ENCODE data around the gene DEK. TPM values are rescaled to one million over a fixed set of nuclear protein-coding genes. Genes with fewer than 3 reads are reported as not detected.
A peak's percentile ranks its signal among the peaks of the same experiment; 100 is the strongest.
"Not testable (repeated sequence)": the region's sequence is repeated elsewhere in the genome, so short reads cannot be mapped to it uniquely, and the experiment has no call there.

Gene DEK
- total RNA-seq, 2 experiments from 2014 or later: 223 to 241 TPM

DNA sequence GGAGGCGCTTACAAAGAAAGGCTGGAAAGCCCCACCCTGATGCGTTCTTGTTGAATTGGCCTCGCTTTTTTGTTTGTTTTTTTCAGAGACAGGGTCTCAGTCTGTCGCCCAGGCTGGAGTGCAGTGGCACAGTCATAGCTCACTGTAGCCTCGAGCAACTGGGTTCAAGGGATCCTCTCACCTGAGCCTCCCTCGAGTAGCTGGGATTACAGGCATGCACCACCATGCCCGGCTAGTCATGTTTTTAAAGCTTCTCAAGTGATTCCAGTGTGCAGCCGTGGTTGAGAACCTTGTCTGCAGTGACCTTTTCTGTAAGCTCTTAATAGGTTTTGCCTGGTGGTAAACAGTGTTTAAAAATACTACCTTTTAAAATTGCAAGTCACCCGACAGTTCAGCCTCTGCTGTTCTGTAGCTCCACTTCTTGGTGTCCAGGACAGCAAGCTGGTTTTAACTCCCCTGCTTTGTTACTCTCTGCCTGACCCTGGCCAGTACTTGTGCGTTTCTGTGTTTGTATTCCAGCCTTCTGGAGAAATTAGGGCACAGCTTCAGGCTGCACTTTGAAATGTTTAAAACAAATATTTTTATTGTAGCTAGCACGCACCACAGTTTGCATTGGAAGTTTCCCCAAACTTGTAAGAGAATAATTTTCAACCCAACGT, 54.7 kb downstream of the DEK start:
- no peaks in the 10 kb centered on the region for H3K27me3 Mint-ChIP-seq
- H3K36me3 Mint-ChIP-seq: peaks cover 14% of the 10 kb centered on the region
- H3K27ac Mint-ChIP-seq: no peak overlapping the region
- no peak overlapping the region for H3K4me3 Mint-ChIP-seq
- DNase-seq: no peak
- H3K4me1 Mint-ChIP-seq: peaks cover 9% of the 10 kb centered on the region
- H3K9me3 Mint-ChIP-seq: no peaks in the 10 kb centered on the region

DNA sequence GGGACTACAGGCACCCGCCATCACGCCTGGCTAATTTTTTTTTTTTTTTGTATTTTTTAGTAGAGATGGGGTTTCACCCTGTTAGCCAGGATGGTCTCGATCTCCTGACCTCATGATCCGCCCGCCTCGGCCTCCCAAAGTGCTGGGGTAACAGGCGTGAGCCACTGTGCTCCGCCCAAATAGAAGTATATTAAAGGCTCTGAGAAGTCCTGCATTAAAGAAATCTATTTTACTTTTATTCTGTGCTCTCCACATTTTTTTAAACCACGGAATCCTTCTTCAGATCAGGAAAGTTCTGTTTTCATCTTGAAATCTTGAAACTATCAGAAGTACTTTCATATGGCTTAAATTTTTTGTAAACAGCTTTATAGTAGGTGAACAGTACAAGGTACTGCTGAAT, 55.6 kb downstream of the DEK start:
- H3K27me3 Mint-ChIP-seq, H3K4me1 Mint-ChIP-seq, H3K9me3 Mint-ChIP-seq, DNase-seq, H3K27ac Mint-ChIP-seq, H3K4me3 Mint-ChIP-seq: not testable (repeated sequence)
- H3K36me3 Mint-ChIP-seq: peaks cover 14% of the 10 kb centered on the region

DNA sequence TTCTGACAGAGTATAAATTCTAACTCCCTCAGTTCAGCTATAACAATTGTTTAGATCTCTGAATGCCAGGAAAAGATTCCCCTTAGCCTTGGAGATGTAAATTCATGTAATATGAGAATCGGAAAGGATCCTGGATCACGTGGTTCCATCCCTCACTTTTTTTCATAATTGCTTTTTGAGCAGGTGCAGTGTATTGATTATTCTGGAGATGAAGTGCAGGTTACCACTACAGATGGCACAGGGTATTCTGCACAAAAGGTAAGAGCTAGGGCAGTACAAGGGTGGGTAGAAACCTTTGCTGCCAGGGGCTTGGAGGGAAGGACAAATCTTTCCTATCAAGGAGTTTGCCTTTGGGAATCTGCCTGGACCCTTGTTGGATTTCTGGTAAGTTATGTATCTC, 56.4 kb downstream of the DEK start:
- Mint-ChIP-seq H3K4me3 (no peak overlapping the region), H3K9me3 (no peaks in the 10 kb centered on the region), H3K27ac (no peak overlapping the region), H3K36me3 (peaks cover 12% of the 10 kb centered on the region), H3K4me1 (peaks cover 5% of the 10 kb centered on the region), H3K27me3 (no peaks in the 10 kb centered on the region)
- DNase-seq: no peak

DNA sequence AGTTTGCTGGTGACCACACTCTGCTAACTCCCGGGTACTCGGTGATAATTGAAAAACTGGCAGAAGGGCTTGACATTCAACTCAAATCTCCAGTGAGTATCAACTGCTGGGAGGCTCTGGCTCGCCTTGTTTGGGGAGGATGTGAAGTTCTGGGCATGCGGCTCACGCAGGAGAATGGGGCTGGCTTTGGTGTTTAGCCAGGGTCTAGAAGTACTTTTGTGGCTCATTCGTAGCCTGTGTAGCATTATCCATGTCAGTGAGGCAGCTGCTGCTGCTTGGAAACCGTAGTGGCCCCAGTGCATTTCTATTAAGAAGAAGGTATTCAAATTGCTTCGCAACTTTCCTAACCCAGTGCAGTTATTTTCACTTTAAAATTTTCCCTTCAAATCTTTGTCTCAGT, 56.9 kb downstream of the DEK start:
- Mint-ChIP-seq H3K27me3 (no peaks in the 10 kb centered on the region), H3K27ac (no peak overlapping the region), H3K4me3 (no peak overlapping the region), H3K9me3 (no peaks in the 10 kb centered on the region), H3K36me3 (peaks cover 12% of the 10 kb centered on the region), H3K4me1 (peaks cover 5% of the 10 kb centered on the region)
- no peak for DNase-seq

DNA sequence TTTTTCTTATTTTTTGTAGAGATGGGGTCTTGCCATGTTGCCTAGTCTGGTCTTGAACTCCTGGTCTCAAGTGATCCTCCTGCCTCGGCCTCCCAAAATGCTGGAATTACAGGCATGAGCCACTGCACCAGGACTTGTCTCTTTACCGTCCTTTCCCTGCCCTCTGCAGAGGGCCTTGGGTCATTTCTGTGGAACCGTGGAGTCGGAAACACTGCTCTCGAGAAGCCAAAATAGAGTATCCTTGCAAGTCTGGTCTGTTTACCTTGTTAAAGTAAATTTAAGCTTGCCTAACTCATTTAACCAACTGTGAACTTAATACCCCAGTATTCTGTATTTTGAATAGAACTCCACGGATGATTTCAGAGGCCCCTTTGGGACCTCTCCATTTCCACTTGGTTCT, 57.7 kb downstream of the DEK start:
- H3K27me3 Mint-ChIP-seq: no peaks in the 10 kb centered on the region
- H3K36me3 Mint-ChIP-seq: peaks cover 12% of the 10 kb centered on the region
- H3K4me3 Mint-ChIP-seq: no peak overlapping the region
- no peaks in the 10 kb centered on the region for H3K9me3 Mint-ChIP-seq
- H3K4me1 Mint-ChIP-seq: peaks cover 5% of the 10 kb centered on the region
- H3K27ac Mint-ChIP-seq: no peak overlapping the region
- DNase-seq: no peak

DNA sequence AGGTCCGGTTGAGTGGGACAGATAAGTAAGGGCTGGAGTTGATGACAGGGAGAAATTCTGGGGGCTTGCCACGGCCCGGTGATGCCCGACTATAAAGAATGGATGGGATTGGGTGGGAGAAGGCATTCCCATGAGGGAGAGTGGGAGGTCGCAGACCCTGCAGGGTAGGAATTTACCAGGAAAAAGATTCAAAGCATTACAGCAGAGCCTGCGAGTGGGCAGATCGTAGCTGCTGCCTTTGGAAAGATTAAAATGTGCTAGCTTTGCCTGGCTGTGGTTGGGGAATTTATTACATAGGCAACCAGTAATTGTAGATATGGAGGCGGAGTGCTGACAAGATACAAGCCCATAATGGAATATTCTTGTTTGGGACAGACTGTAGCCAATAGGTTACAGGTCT, 59.6 kb downstream of the DEK start:
- Mint-ChIP-seq H3K9me3 (no peaks in the 10 kb centered on the region), H3K4me3 (no peak overlapping the region), H3K4me1 (no peaks in the 10 kb centered on the region), H3K36me3 (peaks cover 12% of the 10 kb centered on the region), H3K27ac (no peak overlapping the region), H3K27me3 (no peaks in the 10 kb centered on the region)
- no peak for DNase-seq

DNA sequence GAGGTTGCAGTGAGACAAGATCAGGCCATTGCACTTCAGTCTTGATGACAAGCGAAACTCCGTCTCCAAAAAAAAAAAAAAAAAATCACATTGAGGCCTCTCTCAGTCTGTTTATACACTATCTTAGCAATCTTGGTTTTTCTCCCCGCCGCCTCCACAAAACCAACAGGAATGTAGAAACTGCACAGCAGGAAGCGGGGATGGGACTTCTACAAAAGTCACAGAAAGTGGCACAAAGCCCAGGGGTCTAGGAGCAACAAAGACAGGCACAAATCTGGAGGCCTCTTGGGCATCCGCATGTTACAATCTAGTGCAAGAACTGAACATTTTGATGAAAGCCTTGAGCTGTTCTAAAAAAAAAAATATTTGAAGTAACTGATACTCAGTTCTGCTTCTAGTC, 60.5 kb downstream of the DEK start:
- Mint-ChIP-seq H3K36me3 (peaks cover 11% of the 10 kb centered on the region), H3K4me1 (no peaks in the 10 kb centered on the region), H3K27ac (no peak overlapping the region), H3K9me3 (no peaks in the 10 kb centered on the region), H3K27me3 (no peaks in the 10 kb centered on the region), H3K4me3 (no peak overlapping the region)
- no peak for DNase-seq

DNA sequence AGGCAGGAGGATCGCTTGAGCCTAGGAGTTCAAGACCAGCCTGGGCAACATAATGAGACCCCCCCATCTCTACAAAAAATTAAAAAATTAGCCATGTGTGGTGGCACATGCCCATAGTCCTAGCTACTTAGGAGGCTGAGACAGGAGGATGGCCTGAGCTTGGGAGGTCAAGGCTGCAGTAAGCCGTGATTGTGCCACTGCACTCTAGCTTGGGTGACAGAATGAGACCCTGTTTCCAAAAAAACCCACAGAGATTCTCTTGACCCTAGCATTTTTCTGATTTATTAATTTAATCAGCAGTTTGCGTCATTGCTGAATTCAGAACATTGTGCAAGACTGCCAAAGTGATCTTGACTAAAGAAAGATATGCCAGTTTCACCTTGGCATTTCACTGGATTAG, 72.3 kb downstream of the DEK start:
- Mint-ChIP-seq H3K27ac (no peak overlapping the region), H3K9me3 (no peaks in the 10 kb centered on the region), H3K4me1 (no peaks in the 10 kb centered on the region), H3K4me3 (no peak overlapping the region), H3K27me3 (no peaks in the 10 kb centered on the region), H3K36me3 (peaks cover 17% of the 10 kb centered on the region)
- no peak for DNase-seq

DNA sequence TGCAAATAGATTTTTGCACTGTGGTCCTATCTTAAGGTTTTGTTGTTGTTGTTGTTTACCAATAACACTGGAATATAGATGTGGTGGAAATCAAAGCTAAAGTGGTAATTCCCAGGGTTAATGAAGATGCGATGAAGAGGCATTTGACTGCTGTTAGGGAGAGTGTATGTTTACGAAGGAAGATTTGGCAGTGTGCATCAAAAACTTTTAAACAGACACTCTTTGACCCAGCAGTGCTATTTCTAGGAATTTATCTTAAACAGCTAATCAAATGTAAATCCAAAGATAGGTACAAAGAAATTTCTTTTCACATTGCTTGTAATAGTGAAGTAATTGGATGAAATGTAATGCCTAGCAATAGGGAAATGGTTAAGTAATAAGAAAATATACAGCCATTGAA, 75.1 kb downstream of the DEK start:
- no peak overlapping the region for H3K4me3 Mint-ChIP-seq
- H3K27ac Mint-ChIP-seq: no peak overlapping the region
- H3K4me1 Mint-ChIP-seq: no peaks in the 10 kb centered on the region
- DNase-seq: no peak
- no peaks in the 10 kb centered on the region for H3K27me3 Mint-ChIP-seq
- peaks cover 16% of the 10 kb centered on the region for H3K36me3 Mint-ChIP-seq
- no peaks in the 10 kb centered on the region for H3K9me3 Mint-ChIP-seq

DNA sequence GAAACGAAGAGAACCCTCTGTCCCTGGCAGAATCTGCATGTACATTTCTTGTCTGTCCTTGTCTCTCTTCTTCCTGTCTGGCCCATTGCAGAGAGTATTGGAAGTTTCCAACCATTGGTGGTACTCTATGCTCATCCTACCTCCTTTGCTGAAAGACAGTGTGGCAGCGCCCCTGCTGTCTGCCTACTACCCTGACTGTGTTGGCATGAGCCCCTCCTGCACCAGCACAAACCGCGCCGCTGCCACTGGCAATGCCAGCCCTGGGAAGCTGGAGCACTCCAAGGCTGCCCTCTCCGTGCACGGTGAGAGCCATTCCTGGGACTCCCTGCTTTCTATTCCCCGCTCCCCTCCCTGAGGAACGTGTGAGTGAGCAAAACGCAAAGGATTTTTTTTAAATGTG, 76.6 kb downstream of the DEK start:
- Mint-ChIP-seq H3K36me3 (peaks cover 18% of the 10 kb centered on the region), H3K4me3 (no peak overlapping the region), H3K4me1 (no peaks in the 10 kb centered on the region), H3K27me3 (no peaks in the 10 kb centered on the region), H3K9me3 (no peaks in the 10 kb centered on the region), H3K27ac (peak overlapping the region; percentile 29)
- no peak for DNase-seq

DNA sequence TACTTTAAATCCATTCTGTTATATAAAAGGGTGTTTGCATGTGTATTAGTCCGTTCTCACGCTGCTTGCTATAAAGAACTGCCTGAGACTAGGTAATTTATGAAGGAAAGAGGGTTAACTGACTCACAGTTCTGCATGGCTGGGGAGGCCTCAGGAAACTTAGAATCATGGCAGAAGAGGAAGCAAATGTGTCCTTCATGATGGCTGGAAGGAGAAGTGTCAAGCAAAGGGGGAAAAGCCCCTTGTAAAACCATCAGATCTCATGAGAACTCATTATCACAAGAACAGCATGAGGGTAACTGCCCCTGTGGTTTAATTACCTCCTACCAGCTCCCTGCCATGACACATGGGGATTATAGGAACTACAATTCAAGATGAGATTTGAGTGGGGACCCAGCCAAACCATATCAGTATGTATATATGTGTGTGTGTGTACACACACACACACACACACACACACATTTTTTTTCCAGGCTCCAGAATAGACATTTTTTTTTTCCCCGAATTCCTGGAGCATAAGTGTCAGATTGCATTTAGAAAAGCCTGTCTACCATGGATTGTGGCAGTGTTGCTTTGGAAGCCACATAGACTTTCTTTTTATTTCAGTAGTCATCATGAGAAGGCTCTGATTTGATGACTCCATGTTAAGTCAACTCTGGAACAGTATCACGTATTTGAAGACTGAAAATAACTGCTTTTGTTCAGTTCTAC, 77.6 kb downstream of the DEK start:
- Mint-ChIP-seq H3K36me3 (peaks cover 17% of the 10 kb centered on the region), H3K9me3 (no peaks in the 10 kb centered on the region), H3K27ac (no peak overlapping the region), H3K4me3 (no peak overlapping the region), H3K4me1 (no peaks in the 10 kb centered on the region), H3K27me3 (no peaks in the 10 kb centered on the region)
- no peak for DNase-seq

DNA sequence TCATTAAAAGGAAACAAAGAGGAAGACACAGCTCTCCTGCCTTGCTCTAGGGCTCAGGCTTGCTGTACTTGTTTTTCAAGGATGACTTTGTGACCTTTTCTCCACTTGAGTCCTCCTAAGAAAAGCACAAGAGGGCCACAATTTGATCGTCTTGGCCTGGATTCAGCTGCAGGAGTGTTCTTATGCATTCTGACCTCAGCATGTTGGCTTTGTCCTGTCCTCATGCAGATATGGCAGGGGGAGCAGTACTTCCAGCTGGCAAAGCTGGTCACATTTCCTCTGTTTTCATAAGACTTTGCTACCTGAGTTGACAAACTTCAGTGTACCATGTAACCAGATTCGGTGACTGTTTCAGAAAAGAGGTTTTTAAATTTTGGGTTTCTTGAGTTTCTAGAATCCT, 78.3 kb downstream of the DEK start:
- H3K4me1 Mint-ChIP-seq: no peaks in the 10 kb centered on the region
- no peaks in the 10 kb centered on the region for H3K27me3 Mint-ChIP-seq
- H3K36me3 Mint-ChIP-seq: peaks cover 14% of the 10 kb centered on the region
- no peak overlapping the region for H3K27ac Mint-ChIP-seq
- H3K4me3 Mint-ChIP-seq: no peak overlapping the region
- H3K9me3 Mint-ChIP-seq: no peaks in the 10 kb centered on the region
- no peak for DNase-seq

DNA sequence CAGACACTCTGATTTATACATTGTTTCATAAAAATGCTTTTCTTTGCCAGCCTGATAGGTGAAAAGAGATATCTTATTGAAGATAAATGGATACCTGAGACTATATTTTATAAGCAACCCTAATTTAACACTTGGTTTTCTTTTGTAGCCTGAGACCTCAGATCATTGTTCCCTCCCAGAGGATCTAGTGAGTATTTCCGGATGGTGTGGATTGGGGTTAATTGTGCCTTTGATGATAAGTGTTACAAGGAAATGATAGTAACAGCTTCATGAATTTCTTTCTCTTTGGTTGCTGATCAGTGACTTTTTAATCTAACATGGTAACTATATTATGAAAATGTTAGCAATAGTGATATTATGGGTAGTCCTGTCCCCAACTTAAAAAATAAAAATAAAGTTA, 78.7 kb downstream of the DEK start:
- H3K27me3 Mint-ChIP-seq: no peaks in the 10 kb centered on the region
- H3K27ac Mint-ChIP-seq: no peak overlapping the region
- no peaks in the 10 kb centered on the region for H3K4me1 Mint-ChIP-seq
- no peaks in the 10 kb centered on the region for H3K9me3 Mint-ChIP-seq
- peaks cover 16% of the 10 kb centered on the region for H3K36me3 Mint-ChIP-seq
- DNase-seq: no peak
- no peak overlapping the region for H3K4me3 Mint-ChIP-seq

DNA sequence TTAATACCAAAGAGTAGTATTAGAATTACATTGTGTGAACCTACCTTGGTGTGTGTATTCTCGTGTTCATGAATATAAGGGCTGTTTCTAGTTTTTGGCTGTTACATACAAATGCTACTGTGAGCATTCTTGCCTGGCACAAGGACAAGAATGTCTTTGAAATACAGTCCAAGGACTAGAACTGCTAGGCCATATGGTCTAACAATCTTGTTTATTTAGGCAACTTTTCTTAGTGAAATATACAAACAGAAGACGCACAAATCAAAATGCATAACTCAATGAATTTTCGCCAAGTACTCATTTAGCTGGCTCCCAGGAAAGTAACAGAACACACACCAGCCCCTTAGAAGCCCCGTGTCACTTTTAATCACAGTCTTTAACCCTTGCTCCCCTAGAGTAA, 80.6 kb downstream of the DEK start:
- DNase-seq: no peak
- peaks cover under 1% of the 10 kb centered on the region for H3K4me1 Mint-ChIP-seq
- H3K27ac Mint-ChIP-seq: no peak overlapping the region
- H3K4me3 Mint-ChIP-seq: no peak overlapping the region
- H3K9me3 Mint-ChIP-seq: no peaks in the 10 kb centered on the region
- no peaks in the 10 kb centered on the region for H3K27me3 Mint-ChIP-seq
- peaks cover 21% of the 10 kb centered on the region for H3K36me3 Mint-ChIP-seq

DNA sequence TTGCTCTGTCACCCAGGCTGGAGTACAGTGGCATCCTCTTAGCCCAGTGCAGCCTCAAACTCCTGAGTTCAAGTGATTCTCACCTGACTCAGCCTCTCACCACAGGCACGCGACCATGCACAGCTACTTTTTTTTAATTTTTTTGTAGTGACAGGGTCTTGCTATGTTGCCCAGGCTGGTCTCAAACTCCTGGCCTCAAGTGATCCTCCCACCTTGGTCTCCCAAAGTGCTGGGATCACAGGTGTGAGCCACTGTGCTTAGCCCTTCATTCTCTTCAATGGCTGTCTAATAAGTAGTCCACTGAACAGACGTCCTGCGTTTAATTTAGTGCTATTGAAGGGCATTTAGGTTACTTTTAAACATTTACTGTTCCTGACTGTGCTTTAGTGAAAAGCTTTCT, 81.8 kb downstream of the DEK start:
- Mint-ChIP-seq H3K9me3 (no peaks in the 10 kb centered on the region), H3K27ac (no peak overlapping the region), H3K36me3 (peaks cover 25% of the 10 kb centered on the region), H3K4me1 (peaks cover 1% of the 10 kb centered on the region), H3K27me3 (no peaks in the 10 kb centered on the region), H3K4me3 (no peak overlapping the region)
- no peak for DNase-seq

DNA sequence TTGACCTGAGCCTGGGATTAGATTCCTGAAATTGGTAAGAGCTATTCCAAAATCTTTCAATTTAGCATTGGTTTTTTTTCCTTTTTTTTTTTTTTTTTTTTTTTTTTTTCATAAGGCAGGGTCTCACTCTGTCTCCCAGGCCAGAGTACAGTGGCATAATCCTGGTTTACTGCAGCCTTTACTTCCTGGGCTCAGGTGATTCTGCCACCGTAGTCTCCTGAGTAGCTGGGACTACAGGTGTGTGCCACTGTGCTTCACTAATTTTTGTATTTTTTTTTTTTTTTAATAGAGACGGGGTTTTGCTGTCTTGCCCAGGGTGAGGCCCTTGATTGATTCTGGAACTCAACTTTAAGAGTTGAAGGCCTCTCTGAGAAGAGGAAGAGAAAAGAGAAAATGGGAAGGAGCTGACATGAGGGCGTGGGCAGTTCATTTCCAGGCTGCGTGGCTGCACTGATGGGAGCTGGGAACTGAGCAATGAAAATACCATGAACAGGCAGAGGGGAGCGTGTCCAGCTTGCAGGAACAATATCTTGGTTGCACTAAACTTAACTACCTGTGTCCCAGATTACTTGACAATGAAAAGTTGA, 84.5 kb downstream of the DEK start:
- Mint-ChIP-seq H3K4me1 (peaks cover 1% of the 10 kb centered on the region), H3K27me3 (no peaks in the 10 kb centered on the region), H3K9me3 (peaks cover 8% of the 10 kb centered on the region), H3K36me3 (peaks cover 42% of the 10 kb centered on the region), H3K4me3 (no peak overlapping the region), H3K27ac (no peak overlapping the region)
- no peak for DNase-seq

Data from activated naive CD8-positive, alpha-beta T cell treated with anti-CD3 and anti-CD28 coated beads for 36 hours (primary cell).